ENCODE results near the gene FAM199X. TPM values are rescaled to one million over a fixed set of nuclear protein-coding genes. Genes with fewer than 3 reads are reported as not detected.

FAM199X gene
- total RNA-seq, 1 donor from 2014 or later = 15.0 TPM

- Histone ChIP-seq H3K36me3 (no peaks in the 10 kb centered on the region), H3K27ac (no peak overlapping the region), H3K4me3 (no peak overlapping the region), H3K4me1 (peaks cover 18% of the 10 kb centered on the region), H3K9me3 (no peaks in the 10 kb centered on the region), H3K27me3 (no peaks in the 10 kb centered on the region)
- no peak for DNase-seq (ENCODE audit: extremely low spot score in 2 of 2)
- no peak for TF ChIP-seq CTCF (IDR thresholded peaks at IDR 0.05)
- no peak for TF ChIP-seq POLR2A (IDR thresholded peaks at IDR 0.05)
- TF ChIP-seq POLR2AphosphoS5 (IDR thresholded peaks at IDR 0.05; ENCODE audit: insufficient read depth in 1 of 2, low read depth in 1 of 2) = no peak
- intact Hi-C loops (cut with DNase I) = no loop called here
These were observed 5.9 kb downstream of the FAM199X start for GRCh38 chrX:104172121-104172520.

- DNase-seq (ENCODE audit: extremely low spot score in 2 of 2) = no peak
- intact Hi-C loops (cut with DNase I) = no loop called here
- no peaks in the 10 kb centered on the region for H3K9me3 ChIP-seq
- H3K4me3 ChIP-seq = no peak overlapping the region
- H3K4me1 ChIP-seq = peaks cover 15% of the 10 kb centered on the region
- H3K36me3 ChIP-seq = no peaks in the 10 kb centered on the region
- TF ChIP-seq POLR2AphosphoS5 (IDR thresholded peaks at IDR 0.05; ENCODE audit: insufficient read depth in 1 of 2, low read depth in 1 of 2) = no peak
- no peak for TF ChIP-seq CTCF (IDR thresholded peaks at IDR 0.05)
- no peak for TF ChIP-seq POLR2A (IDR thresholded peaks at IDR 0.05)
- H3K27me3 ChIP-seq = no peaks in the 10 kb centered on the region
- H3K27ac ChIP-seq = no peak overlapping the region
These were observed 6.5 kb downstream of the FAM199X start for GRCh38 chrX:104172788-104173187.

- no peak for TF ChIP-seq CTCF (IDR thresholded peaks at IDR 0.05)
- TF ChIP-seq POLR2A (IDR thresholded peaks at IDR 0.05) = no peak
- no peak for TF ChIP-seq POLR2AphosphoS5 (IDR thresholded peaks at IDR 0.05; ENCODE audit: insufficient read depth in 1 of 2, low read depth in 1 of 2)
- intact Hi-C loops (cut with DNase I) = no loop called here
- no peak for DNase-seq (ENCODE audit: extremely low spot score in 2 of 2)
- Histone ChIP-seq H3K27ac (no peak overlapping the region), H3K4me1 (peaks cover 5% of the 10 kb centered on the region), H3K9me3 (no peaks in the 10 kb centered on the region), H3K36me3 (no peaks in the 10 kb centered on the region), H3K4me3 (no peak overlapping the region), H3K27me3 (no peaks in the 10 kb centered on the region)
These were observed 7.6 kb downstream of the FAM199X start for GRCh38 chrX:104173841-104174240.

- TF ChIP-seq POLR2A (IDR thresholded peaks at IDR 0.05) (no peak), CTCF (IDR thresholded peaks at IDR 0.05) (no peak), POLR2AphosphoS5 (IDR thresholded peaks at IDR 0.05; ENCODE audit: insufficient read depth in 1 of 2, low read depth in 1 of 2) (no peak)
- H3K9me3 ChIP-seq = no peaks in the 10 kb centered on the region
- intact Hi-C loops (cut with DNase I) = no loop called here
- no peak overlapping the region for H3K27ac ChIP-seq
- peaks cover 0 to 1% of the 10 kb centered on the region in 2 donors for H3K36me3 ChIP-seq
- no peaks in the 10 kb centered on the region for H3K27me3 ChIP-seq
- no peak for DNase-seq (ENCODE audit: extremely low spot score in 2 of 2)
- no peak overlapping the region for H3K4me3 ChIP-seq
- no peaks in the 10 kb centered on the region for H3K4me1 ChIP-seq
These were observed 17.4 kb downstream of the FAM199X start for GRCh38 chrX:104183685-104184084.

- TF ChIP-seq CTCF (IDR thresholded peaks at IDR 0.05) (no peak), POLR2A (IDR thresholded peaks at IDR 0.05) (no peak), POLR2AphosphoS5 (IDR thresholded peaks at IDR 0.05; ENCODE audit: insufficient read depth in 1 of 2, low read depth in 1 of 2) (no peak)
- intact Hi-C loops (cut with DNase I) = no loop called here
- Histone ChIP-seq H3K27ac (no peak overlapping the region), H3K27me3 (no peaks in the 10 kb centered on the region), H3K36me3 (peaks cover 0 to 3% of the 10 kb centered on the region in 2 donors), H3K9me3 (no peaks in the 10 kb centered on the region), H3K4me1 (no peaks in the 10 kb centered on the region), H3K4me3 (no peak overlapping the region)
- DNase-seq (ENCODE audit: extremely low spot score in 2 of 2) = no peak
These were observed 21.7 kb downstream of the FAM199X start for GRCh38 chrX:104187931-104188330.
